Right lung (tissue), 5 donors: Measurements from ENCODE around the gene MYH11. TPM values are rescaled to one million over a fixed set of nuclear protein-coding genes. Genes with fewer than 3 reads are reported as not detected.
"Not testable (repeated sequence)": the region's sequence is repeated elsewhere in the genome, so short reads cannot be mapped to it uniquely, and the experiment has no call there.

Experiments used
- DNase-seq, 2 donors: peaks; one replicate each; pipeline ENCODE4 v3.0.0-alpha.2; 2013
- polyA plus RNA-seq, 5 donors: library from polyadenylated mRNA; unstranded; fragments of 120-200 nt; gene quantifications; one replicate each; pipeline versions ENCODE4 v1.2.1 to v1.2.3, GENCODE V29; 2013; ENCODE audit warnings: inconsistent platforms in 1 of 5, low replicate concordance in 1 of 5; ENCODE audit not compliant: insufficient read length in 5 of 5, insufficient read depth in 1 of 5

The MYH11 gene
- polyA plus RNA-seq, 5 donors, result 53.0 to 320 (median 132) TPM

DNA sequence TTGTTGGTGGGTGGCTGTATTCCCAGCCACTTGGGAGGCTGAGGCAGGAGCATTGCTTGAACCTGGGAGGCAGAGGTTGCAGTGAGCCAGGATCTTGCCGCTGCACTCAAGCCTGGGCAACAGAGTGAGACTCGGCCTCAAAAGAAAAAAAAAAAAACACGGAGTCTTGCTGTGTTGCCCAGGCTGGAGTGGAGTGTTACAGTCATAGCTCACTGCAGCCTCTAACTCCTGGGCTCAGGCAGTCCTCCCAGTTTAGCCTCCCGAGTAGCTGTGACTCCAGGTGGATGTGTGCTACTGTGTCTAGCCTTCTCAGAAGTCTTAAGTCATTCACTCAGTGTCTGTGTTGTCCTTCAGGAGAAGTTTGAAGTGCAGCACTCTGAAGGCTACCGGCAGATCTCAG is 179.4 kb downstream of the MYH11 start:
- DNase-seq, result no peak

DNA sequence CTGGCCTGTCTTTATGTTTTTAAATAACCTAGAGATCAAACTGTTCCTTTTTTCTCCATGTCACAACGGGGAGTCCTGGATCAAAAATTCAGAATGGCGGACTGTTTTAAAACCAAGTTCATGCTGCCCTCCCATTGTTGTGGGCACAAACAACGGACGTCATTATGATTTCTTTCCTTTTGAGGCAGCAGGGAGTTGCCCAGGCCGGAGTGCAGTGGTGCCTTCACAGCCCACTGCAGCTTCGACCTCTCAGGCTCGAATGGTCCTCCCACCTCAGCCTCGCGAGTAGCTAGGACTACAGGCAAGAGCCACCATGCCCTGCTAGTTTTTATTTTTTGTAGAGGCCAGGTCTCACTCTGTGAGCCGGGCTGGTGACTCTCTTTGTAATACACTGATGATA is 180.3 kb downstream of the MYH11 start:
- DNase-seq, result no peak

DNA sequence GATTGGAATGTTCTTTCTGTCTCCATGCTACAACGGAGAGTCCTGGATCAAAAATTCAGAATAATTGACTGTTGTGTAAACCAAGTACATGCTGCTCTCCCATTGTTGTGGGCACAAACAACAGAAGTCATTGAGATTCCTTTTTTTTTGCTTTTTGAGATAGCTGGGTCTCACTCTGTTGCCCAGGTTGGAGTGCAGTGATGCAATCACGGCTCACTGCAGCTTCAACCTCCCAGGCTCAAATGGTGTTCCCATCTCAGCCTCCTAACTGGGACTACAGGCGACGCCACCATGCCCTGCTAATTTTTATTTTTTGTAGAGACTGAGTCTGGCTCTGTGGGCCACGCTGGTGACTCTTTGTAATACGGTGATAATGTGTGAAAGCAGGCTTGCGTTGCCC is 182.3 kb downstream of the MYH11 start:
- DNase-seq, result no peak

DNA sequence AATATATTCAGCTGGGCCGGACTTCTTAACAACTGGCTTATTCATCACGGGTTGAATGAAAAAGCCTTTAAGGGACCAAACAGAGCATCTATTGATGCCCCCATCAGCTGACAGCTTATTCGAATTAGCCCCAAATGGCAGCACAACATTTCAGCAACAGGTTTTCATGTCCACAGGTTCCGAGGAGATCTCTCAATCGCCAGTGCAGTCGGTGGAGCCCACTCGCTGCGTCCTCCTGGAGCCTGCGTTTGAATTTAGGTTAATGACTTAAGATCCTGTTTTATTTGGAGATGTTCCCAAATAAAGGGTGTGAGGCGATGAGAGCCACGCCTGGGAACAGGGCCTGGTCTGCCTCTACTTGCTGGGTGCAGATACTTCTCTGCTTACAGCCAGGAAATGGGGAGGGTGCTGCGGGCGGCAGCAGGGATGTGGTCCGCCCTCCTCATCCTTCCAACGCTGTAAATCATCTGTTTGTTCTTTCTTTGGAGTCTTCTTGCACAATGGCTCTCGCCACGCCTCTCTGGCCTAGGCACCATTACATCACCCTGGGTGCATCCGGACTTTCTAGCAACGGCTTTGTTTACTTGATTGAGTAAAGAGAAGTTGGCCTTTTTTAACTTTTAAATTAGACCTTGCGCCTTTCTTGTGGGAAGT is 184.2 kb downstream of the MYH11 start:
- DNase-seq, result peak; percentile 93 to 96

DNA sequence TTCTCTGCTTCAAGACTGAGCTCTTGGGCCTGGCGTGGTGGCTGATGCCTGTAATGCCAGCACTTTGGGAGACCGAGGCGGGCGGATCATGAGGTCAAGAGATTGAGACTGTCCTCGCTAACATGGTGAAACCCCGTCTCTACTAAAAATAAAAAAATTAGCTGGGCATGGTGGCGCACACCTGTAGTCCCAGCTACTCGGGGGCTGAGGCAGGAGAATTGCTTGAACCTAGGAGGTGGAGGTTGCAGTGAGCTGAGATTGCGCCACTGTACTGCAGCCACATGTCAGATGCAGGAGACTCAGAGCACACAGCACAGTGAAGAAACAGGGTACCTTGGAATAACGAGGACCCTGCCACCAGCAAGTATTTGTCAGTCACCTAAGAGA is 184.7 kb downstream of the MYH11 start:
- not testable (repeated sequence) for DNase-seq

DNA sequence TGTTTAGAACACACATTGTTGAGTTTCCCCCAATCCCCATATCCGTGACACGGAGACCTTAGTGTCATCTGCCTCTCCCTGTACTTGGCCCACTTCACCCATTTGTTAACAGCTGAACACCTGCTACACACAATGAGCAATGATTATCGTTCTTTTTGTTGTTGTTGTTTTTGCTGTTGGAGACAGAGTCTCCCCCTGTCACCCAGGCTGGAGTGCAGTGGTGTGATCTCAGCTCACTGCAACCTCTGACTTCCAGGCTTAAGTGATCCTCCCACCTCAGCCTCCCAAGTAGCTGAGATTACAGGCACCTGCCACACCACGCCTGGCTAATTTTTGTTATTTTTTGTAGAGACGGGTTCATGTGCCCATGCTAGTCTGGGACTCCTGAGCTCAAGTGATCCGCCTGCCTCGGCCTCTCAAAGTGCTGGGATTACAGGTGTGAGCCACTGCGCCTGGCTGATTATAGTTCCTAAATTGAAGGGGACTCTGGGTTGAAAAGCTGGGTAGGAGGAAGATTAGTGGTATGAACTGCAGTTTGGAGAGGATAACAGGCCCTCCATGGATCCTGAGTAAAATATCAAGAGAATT is 185.2 kb downstream of the MYH11 start:
- no peak for DNase-seq

DNA sequence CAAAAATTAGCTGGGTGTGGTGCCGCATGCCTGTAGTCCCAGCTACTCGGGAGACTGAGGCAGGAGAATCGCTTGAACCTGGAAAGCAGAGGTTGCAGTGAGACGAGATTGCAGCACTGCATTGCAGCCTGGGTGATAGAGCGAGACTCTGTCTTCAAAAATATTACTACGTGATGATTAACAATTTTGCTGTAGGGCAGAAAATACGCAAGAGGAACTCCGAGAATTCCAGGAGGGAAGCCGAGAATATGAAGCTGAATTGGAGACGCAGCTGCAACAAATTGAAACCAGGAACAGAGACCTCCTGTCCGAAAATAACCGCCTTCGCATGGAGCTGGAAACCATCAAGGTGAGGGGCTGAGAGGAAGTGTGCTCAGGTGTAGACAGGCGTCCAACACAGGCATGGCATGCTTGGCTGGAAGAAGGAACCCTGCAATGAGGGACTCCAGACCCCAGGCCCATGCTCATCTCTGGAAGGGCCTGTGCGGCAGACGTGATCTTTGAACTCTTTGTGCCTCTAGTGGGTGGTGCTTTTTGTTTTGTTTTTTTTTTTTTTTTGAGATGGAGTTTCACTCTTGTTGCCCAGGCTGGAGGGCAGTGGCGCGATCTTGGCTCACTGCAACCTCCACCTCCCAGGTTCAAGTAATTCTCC is 189.6 kb downstream of the MYH11 start:
- no peak for DNase-seq

DNA sequence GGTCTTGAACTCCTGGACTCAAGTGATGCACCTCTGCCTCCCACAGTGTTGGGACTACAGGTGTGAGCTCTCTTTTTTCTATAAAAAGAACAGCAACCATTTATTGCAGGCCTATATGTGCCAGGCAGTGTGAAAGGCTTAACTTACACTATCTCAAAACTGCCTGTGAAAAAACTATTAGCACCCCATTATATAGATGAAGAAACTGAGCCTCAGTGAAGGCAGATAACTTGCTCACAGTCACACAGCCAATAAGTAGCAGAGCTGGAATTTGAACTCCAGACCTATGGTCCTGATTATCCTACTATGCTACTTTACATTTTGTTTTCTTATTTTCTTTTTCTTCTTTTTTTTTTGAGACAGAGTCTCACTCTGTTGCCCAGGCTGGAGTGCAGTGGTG is 191.7 kb downstream of the MYH11 start:
- no peak for DNase-seq

DNA sequence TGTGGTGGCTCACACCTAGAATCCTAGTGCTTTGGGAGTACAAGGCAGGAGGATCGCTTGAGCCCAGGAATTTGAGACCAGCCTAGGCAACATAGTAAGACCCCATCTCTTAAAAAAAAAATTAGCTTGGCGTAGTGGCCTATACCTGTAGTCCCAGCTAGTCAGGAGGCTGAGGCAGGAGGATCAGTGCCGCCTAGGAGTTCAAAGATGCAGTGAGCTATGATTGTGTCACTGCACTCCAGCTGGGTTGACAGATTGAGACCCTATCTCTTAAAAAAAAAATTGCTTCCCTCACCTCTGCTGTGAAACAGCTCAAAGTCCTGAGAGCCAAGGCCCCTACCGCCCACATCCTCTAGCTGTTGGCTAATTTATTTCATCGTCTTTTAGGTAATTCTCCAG is 196.6 kb downstream of the MYH11 start:
- DNase-seq, result no peak

DNA sequence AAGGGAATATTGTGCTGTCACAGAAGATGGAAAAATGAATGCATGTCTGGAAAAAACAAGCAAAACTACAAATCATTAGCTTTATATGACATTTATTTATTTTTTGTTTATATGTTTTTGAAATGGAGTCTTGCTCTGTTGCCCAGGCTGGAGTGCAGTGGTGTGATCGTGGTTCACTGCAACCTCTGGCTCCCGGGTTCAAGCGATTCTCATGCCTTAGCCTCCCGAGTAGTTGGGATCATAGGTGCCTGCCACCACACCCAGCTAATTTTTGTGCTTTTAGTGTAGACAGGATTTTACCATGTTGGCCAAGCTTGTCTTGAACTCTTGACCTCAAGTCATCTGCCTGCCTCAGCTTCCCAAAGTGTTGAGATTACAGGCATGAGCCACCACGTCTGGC is 198.3 kb downstream of the MYH11 start:
- no peak for DNase-seq

DNA sequence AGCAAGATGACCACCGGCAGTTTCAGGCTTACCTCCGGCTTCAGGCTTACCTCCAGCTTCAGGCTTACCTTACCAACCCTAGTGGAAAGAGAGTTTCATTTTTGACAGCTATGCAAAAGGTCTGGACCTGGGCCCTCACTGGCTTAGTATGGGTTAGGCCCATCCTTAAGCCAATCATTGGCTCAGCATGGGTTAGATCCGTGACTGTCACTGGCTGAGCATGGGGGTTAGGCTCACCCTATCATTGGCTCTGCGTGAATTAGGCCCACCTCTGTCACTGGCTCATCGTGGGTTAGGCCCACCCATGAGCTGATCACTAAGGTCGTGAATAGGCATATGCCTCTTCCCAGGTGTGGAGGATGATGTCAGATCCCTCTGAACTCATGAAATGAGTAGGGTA is 198.7 kb downstream of the MYH11 start:
- DNase-seq, result no peak

DNA sequence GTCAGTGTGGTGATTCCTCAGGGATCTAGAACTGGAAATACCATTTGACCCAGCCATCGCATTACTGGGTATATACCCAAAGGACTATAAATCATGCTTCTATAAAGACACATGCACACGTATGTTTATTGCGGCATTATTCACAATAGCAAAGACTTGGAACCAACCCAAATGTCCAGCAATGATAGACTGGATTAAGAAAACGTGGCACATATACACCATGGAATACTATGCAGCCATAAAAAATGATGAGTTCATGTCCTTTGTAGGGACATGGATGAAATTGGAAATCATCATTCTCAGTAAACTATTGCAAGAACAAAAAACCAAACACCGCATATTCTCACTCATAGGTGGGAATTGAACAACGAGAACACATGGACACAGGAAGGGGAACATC is 201.3 kb downstream of the MYH11 start:
- DNase-seq, result not testable (repeated sequence)

DNA sequence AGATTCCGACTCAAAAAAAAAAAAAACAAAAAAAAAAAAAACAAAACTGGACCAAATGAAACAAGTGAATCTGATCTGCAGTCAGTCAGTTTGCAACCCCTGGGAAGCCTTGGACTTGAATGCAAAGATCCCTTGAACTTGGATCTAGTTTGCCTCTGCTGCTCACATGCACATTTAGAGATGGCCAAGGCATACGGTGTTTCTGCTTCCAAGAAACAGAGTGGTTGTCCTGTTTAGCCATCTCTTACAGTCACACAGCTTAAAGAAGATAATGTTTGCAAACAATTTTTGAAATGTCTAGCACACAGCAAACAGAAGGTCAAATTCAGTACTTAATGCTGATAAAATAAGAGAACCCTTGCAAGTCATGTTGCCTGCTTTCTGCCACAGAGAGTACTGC is 202.2 kb downstream of the MYH11 start:
- DNase-seq, result no peak

DNA sequence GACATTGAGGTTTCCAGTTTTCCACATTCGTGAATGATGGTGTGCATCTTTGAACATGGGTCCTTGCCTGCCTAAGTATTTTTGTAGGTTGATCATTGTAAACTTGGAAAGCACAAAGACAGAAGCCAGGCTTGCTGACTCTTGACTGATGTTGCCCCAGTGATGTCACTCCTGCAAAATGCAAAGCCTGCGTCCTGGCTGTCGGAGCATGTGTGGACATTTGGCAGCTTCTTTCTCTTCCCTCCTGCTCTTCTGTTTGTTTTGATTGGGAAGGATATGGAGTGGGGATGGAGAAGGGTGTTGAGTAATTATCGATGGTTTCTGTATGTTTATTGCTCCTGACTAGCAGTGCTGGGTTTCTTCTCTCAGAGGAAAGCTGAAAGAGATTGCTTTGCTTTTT is 203.6 kb downstream of the MYH11 start:
- peak; percentile 52 to 62 for DNase-seq

Other genes with a start within 250 kb of the MYH11 start
- 10 to 100 TPM; 48.3 to 81.0 (median 66.3) TPM for gene MARF1, start 213.9 kb downstream of the MYH11 start, polyA plus RNA-seq
- gene NDE1, start 206.8 kb downstream of the MYH11 start, polyA plus RNA-seq, result 10 to 100 TPM; 49.6 to 60.7 (median 52.5) TPM
- gene CEP20, start 31.6 kb upstream of the MYH11 start, polyA plus RNA-seq, result 10 to 100 TPM; 32.7 to 46.3 (median 41.4) TPM
- gene ABCC1, start 92.6 kb upstream of the MYH11 start, polyA plus RNA-seq, result 10 to 100 TPM; 24.1 to 30.8 (median 26.9) TPM